Common myeloid progenitor, CD34-positive (primary cell): ENCODE measurements around the gene ACSL5.

Source experiments
- CTCF ChIA-PET: fragments of 350-600 bp; sonication (Branson Sonifier 250); formaldehyde crosslinking; loops from one replicate; lab custom pipeline; 2021; ENCODE audit warnings: antibody characterized with exemption; lab: Charles Lee
- POLR2A ChIA-PET: fragments of 350-600 bp; sonication (Branson Sonifier 250); formaldehyde crosslinking; loops from one replicate; lab custom pipeline; 2021; ENCODE audit warnings: antibody characterized with exemption; lab: Charles Lee
- DNase-seq, 3 donors: peaks; one replicate each; pipeline versions ENCODE4 v3.0.0 to v3.0.0-alpha.2; 2013
- H3K27ac ChIP-seq, 2 experiments: 1 replicate in 1 of 2; 2 replicates in 1 of 2; pipeline ENCODE4 v1.7.0; 2013; ENCODE audit warnings: inconsistent platforms in 2 of 2, low read length in 2 of 2, mild to moderate bottlenecking in 2 of 2, low read depth in 1 of 2, moderate library complexity in 1 of 2; ENCODE audit not compliant: severe bottlenecking in 2 of 2, insufficient read depth in 1 of 2, poor library complexity in 1 of 2
- H3K27me3 ChIP-seq, 5 experiments: replicated peaks in 2 of 5; 1 replicate in 3 of 5; 2 replicates in 2 of 5; pipeline versions ENCODE4 v1.6.1 to v1.7.0; 2013; ENCODE audit warnings: low read length in 4 of 5, mild to moderate bottlenecking in 2 of 5, moderate library complexity in 2 of 5, inconsistent platforms in 1 of 5; ENCODE audit not compliant: insufficient read depth in 5 of 5, control insufficient read depth in 4 of 5
- H3K36me3 ChIP-seq, 4 experiments: 1 replicate in 2 of 4; 2 replicates in 2 of 4; pipeline versions ENCODE4 v1.6.1 to v1.7.0; 2013; ENCODE audit warnings: low read length in 3 of 4, control low read depth in 1 of 4, mild to moderate bottlenecking in 1 of 4; ENCODE audit not compliant: control insufficient read depth in 4 of 4, insufficient read depth in 4 of 4
- H3K4me1 ChIP-seq, 4 experiments: 1 replicate in 3 of 4; 2 replicates in 1 of 4; pipeline versions ENCODE4 v1.6.1 to v1.7.1; 2013; ENCODE audit warnings: low read length in 3 of 4, mild to moderate bottlenecking in 3 of 4, control low read depth in 1 of 4, inconsistent platforms in 1 of 4, moderate library complexity in 1 of 4; ENCODE audit not compliant: control insufficient read depth in 4 of 4, insufficient read depth in 4 of 4; ENCODE audit errors: control extremely low read depth in 1 of 4
- H3K4me3 ChIP-seq, 7 experiments: 1 replicate in 4 of 7; 2 replicates in 3 of 7; pipeline versions ENCODE4 v1.5.1 to v1.7.0; 2013; ENCODE audit warnings: mild to moderate bottlenecking in 7 of 7, low read length in 6 of 7, moderate library complexity in 6 of 7, inconsistent platforms in 2 of 7, low read depth in 2 of 7, control low read depth in 1 of 7; ENCODE audit not compliant: insufficient read depth in 4 of 7, control insufficient read depth in 1 of 7; ENCODE audit errors: extremely low read depth in 1 of 7
- H3K9me3 ChIP-seq, 5 experiments: 1 replicate in 4 of 5; 2 replicates in 1 of 5; pipeline versions ENCODE4 v1.6.1 to v1.7.1; 2013; ENCODE audit warnings: low read length in 4 of 5, mild to moderate bottlenecking in 2 of 5, inconsistent platforms in 1 of 5, low read depth in 1 of 5, moderate library complexity in 1 of 5; ENCODE audit not compliant: control insufficient read depth in 4 of 5, insufficient read depth in 2 of 5; ENCODE audit errors: control extremely low read depth in 1 of 5
- WGBS: methylation state at CpG from one replicate; pipeline ENCODE4 v1.1.5; 2013; ENCODE audit not compliant: insufficient coverage; 5-methylcytosine and 5-hydroxymethylcytosine counted together

The ACSL5 gene

DNA sequence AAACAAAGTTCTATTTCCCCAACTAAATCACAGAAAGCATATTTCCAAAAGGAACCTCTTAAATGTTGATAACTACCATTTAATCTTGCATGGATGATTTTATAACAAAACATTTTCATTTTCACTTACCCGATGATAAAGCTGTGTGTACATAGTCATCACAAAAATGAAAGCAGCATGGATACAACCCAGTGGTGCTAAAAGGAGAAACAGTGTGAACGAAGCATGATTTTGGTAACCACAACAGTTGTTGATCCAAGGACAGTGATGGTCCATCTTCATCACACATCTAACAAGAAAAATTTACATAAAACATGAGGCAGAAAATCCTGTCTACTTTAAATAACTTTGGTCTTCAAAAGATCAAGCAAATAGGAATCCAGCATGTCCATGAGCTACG is 68.1 kb downstream of the ACSL5 start:
- POLR2A ChIA-PET, result no interaction called here
- DNase-seq, result no peak
- Histone ChIP-seq H3K4me1 (peaks cover 5 to 13% (median 10%) of the 10 kb centered on the region in 4 experiments), H3K27ac (no peak overlapping the region), H3K27me3 (no peaks in the 10 kb centered on the region), H3K36me3 (peaks cover 14 to 56% (median 37%) of the 10 kb centered on the region in 4 experiments), H3K4me3 (no peak overlapping the region), H3K9me3 (no peaks in the 10 kb centered on the region)
- CTCF ChIA-PET, result interaction anchor here (0.8 to 1.8 kb wide), 3 partner anchors 7 to 15 kb away, joined by 3 to 4 read pairs (median 4); no protein-coding TSS in a partner anchor
- 100% methylated on average over 1 of the region's 3 CpGs for WGBS

DNA sequence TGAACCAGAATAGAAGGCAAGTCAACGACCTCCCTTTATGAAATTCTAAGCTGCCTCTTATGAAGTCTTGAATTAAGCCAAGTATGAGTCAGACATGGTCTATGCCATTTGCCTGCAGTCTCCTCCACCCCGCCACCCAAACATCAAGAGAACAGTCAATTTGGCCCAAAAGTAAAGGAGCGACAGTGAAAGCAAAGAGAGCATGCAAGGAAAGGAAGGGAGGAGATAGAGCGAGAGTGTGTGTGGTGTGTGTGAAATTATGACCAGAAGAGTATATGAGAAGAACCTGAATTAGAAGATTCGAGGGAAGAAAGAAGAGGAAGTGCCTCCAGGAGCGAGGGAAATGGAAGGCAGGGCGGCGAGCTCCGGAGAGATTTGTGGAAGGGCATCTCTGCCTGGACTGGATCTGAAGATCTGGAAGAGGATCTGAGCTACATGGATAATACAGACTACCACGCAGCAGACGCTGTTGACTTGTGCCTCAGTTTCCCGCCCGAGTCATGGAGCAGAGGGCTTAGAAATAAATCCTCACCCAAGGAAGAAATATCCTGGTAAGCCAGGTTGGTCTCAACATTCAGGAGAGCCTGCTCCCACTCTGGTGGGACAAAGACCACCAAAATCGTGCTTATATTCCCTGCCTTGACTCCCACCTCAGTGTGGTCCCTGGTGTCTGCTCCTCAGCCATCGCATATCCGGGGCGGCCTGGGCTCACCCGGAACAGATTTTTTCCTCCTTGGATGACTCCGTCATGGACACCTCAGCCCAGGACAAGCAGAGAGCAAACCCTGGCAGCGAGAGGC is 72.3 kb downstream of the ACSL5 start:
- H3K4me3 ChIP-seq, result peak overlapping the region; percentile 88 to 100 (median 99)
- peaks cover 11 to 29% (median 18%) of the 10 kb centered on the region in 4 experiments for H3K36me3 ChIP-seq
- POLR2A ChIA-PET, result interaction anchor here (0.7 kb wide), 1 partner anchor 600 kb away, joined by 3 read pairs; no protein-coding TSS in a partner anchor
- WGBS, result 6% methylated on average over 16 of the region's 20 CpGs
- CTCF ChIA-PET, result interaction anchor here (0.9 to 1.8 kb wide), 7 partner anchors 10 to 29 kb away, joined by 3 to 4 read pairs (median 3); no protein-coding TSS in a partner anchor
- H3K27ac ChIP-seq, result peak overlapping the region; percentile 95 to 98
- DNase-seq, result peak; percentile 14 to 67 (median 46)
- H3K27me3 ChIP-seq, result no peaks in the 10 kb centered on the region
- no peaks in the 10 kb centered on the region for H3K9me3 ChIP-seq
- H3K4me1 ChIP-seq, result peaks cover 14 to 28% (median 18%) of the 10 kb centered on the region in 4 experiments

DNA sequence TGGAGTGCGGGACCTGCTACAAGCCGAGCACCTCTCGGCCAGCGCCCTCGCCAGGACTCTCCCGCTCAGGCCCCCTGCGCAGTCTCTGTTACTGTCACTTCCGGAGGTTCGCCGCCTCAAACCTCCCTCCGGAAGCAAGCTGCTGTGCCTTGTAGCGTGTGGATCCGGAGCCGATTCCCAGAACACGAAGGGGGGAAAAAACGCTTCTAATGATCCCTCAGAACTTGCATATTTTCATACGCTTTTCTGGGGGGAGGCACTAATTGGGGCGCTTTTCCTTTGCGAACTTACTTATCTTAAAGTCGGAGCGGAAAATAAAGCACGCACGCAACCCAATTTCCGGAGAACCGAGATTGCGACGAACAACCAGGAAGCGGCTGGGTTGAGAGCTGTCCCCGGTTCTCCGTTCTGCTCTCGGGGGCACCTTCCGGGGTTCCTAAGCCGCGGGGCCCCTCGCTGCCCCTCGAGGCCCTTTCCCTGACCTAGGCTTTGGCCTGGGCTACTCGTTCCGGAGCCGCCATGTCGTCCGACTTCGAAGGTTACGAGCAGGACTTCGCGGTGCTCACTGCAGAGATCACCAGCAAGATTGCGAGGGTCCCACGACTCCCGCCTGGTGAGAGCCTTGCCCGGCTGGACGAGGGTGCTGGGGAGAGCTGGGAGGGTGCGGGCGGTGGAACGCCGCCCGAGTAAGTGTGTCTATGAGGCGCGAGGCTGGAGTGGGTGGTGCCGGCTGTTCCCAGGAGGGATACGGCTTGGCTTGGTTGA is 73.1 kb downstream of the ACSL5 start, which contains the start of the genes VTI1A and ZDHHC6:
VTI1A (plus strand) TSS at position 361 of the 765 bp plus-strand sequence; CDS start at position 520, 159 bp downstream.
ZDHHC6 (minus strand) TSS at position 60 of the 765 bp plus-strand sequence. CDS start 1,478 bp downstream, outside the sequence.
- Histone ChIP-seq H3K9me3 (no peaks in the 10 kb centered on the region), H3K27ac (peak within 1 kb of the TSS; percentile 95 to 98), H3K27me3 (no peaks in the 10 kb centered on the region), H3K36me3 (peaks cover 7 to 22% (median 11%) of the 10 kb centered on the region in 4 experiments), H3K4me1 (peaks cover 14 to 28% (median 18%) of the 10 kb centered on the region in 4 experiments), H3K4me3 (peak within 1 kb of the TSS; percentile 88 to 100 (median 99))
- POLR2A ChIA-PET, result interaction anchor here (0.6 to 0.7 kb wide), 2 partner anchors 15 to 599 kb away, joined by 3 to 6 read pairs; no protein-coding TSS in a partner anchor
- DNase-seq, result peak; percentile 88 to 91 (median 88)
- CTCF ChIA-PET, result interaction anchor here (0.9 to 1.8 kb wide), 6 partner anchors 9 to 29 kb away, joined by 3 to 4 read pairs (median 4); no protein-coding TSS in a partner anchor
- WGBS, result under 1% methylated on average over 51 of the region's 59 CpGs

DNA sequence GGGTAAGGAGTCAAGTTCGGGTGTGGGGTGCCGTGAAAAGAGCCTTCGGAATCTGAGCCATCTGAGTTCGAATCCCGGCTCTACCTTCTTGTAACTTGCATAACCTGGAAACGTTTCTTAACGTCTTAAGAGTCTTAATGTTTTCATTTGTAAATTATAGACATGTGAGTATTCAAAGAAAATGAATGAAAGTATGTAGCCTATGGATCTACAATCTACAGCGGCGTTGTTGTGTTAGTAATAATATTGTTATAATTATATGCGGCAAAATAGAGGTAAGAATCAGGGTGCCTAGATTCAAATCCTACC is 73.7 kb downstream of the ACSL5 start:
- Histone ChIP-seq H3K9me3 (no peaks in the 10 kb centered on the region), H3K4me3 (peak overlapping the region; percentile 88 to 100 (median 99)), H3K4me1 (peaks cover 14 to 28% (median 18%) of the 10 kb centered on the region in 4 experiments), H3K27ac (peak overlapping the region; percentile 95 to 98), H3K27me3 (no peaks in the 10 kb centered on the region), H3K36me3 (peaks cover 7 to 21% (median 9%) of the 10 kb centered on the region in 4 experiments)
- ChIA-PET CTCF (interaction anchor here (0.9 to 1.8 kb wide), 5 partner anchors 9 to 28 kb away, joined by 3 to 4 read pairs (median 4); no protein-coding TSS in a partner anchor), POLR2A (interaction anchor here (0.6 kb wide), 1 partner anchor 15 kb away, joined by 6 read pairs; no protein-coding TSS in a partner anchor)
- peak in 1 of 3 donors; percentile 59 for DNase-seq
- 0% methylated on average over 5 of the region's 10 CpGs for WGBS

DNA sequence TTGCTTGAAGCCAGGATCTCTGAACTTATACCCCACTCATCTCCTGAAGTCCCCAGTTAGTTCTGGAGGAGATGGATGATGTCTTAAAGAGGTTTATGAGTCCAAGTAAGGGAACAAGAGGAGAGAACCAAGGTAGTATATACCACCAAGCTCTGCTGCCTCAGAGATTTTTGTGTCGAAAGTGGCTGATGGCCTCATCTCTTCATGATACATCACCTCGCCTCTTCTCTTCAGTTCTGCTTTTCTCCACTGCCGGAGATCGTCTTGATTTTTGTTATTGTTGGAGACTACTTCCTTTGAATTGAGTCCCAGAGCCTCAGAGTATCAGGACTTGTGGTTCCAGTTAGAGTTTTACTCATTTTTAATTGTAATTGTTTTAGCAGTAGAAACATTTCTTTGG is 75.0 kb downstream of the ACSL5 start:
- no peak overlapping the region for H3K27ac ChIP-seq
- CTCF ChIA-PET, result interaction anchor here (0.6 to 1.7 kb wide), 3 partner anchors 23 to 127 kb away, joined by 3 to 5 read pairs (median 4); no protein-coding TSS in a partner anchor
- H3K9me3 ChIP-seq, result peaks cover 0 to 5% (median 0%) of the 10 kb centered on the region in 5 experiments
- H3K27me3 ChIP-seq, result no peaks in the 10 kb centered on the region
- POLR2A ChIA-PET, result no interaction called here
- peaks cover 14 to 28% (median 18%) of the 10 kb centered on the region in 4 experiments for H3K4me1 ChIP-seq
- no peak overlapping the region for H3K4me3 ChIP-seq
- DNase-seq, result peak in 2 of 3 donors; percentile 21
- H3K36me3 ChIP-seq, result peaks cover 5 to 14% (median 7%) of the 10 kb centered on the region in 4 experiments
- WGBS, result 80% methylated on average over 2 of the region's 4 CpGs

DNA sequence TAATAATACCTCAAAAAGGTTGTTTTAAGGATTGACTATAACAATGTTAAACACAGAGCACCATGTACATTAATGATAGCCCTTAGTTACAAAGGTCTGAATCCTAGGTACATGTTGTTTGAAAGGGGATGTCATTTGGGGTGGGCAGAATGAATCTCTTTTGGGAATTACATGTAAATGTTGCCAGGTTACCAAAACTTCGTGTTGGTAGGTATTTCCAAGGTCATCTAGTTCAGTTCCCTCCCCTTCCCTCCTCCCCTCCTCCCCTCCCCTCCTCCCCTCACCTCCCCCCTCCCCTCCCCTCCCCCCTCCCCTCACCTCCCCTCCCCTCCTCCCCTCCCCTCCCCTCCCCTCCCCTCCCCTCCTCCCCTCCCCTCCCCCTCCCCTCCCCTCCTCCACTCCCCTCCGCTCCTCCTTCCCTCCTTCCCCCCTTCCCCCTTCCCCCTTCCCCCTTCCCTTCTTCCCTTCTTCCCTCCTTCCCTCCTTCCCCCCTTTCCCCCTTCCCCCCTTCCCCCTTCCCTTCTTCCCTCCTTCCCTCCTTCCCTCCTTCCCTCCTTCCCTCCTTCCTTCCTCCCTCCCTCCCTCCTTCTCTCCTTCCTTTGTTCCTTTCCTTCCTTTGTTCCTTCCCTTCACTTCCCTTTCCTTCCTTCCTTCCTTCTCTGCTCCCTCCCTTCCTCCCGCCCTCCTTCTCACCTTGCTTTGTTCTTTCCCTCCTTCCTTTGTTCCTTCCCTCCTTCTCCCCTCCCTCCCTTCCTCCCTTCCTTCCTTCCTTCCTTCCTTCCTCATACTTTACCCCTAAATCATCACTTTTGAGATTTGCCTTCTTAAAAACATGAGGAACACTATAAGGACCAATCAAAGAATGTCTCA is 81.2 kb downstream of the ACSL5 start:
- Histone ChIP-seq H3K27ac (no peak overlapping the region), H3K4me1 (no peaks in the 10 kb centered on the region), H3K9me3 (peaks cover 0 to 5% (median 0%) of the 10 kb centered on the region in 5 experiments), H3K36me3 (peaks cover 0 to 3% (median 0%) of the 10 kb centered on the region in 4 experiments), H3K27me3 (no peaks in the 10 kb centered on the region), H3K4me3 (no peak overlapping the region)
- 100% methylated on average over 1 of the region's 3 CpGs for whole genome bisulfite sequencing
- DNase-seq, result no peak
- ChIA-PET POLR2A (no interaction called here), CTCF (interaction anchor here (1.0 to 1.8 kb wide), 3 partner anchors 8 to 19 kb away, joined by 3 to 6 read pairs (median 4); partner anchors contain the start of genes VTI1A and ZDHHC6)
